Peyer's patch (tissue), 4 donors: ENCODE measurements around the gene RAB8B.

Experiments
- POLR2A ChIP-seq, 2 donors: fragments of 450-650 bp; IDR thresholded peaks; one replicate each; pipeline ENCODE4 v1.5.1; 2017; ENCODE audit warnings: antibody characterized with exemption in 2 of 2, mild to moderate bottlenecking in 2 of 2, moderate library complexity in 2 of 2
- TF ChIP-seq, protein P1 (sequence below), 6 experiments: fragments of 450-650 bp in 4 of 6; fragments of 200-600 bp in 2 of 6; sonication (generic) in 1 of 6; IDR thresholded peaks; one replicate each; pipeline ENCODE4 v1.5.1; 2017 to 2019; ENCODE audit warnings: antibody characterized with exemption in 6 of 6, mild to moderate bottlenecking in 3 of 6, moderate library complexity in 1 of 6

DNA sequence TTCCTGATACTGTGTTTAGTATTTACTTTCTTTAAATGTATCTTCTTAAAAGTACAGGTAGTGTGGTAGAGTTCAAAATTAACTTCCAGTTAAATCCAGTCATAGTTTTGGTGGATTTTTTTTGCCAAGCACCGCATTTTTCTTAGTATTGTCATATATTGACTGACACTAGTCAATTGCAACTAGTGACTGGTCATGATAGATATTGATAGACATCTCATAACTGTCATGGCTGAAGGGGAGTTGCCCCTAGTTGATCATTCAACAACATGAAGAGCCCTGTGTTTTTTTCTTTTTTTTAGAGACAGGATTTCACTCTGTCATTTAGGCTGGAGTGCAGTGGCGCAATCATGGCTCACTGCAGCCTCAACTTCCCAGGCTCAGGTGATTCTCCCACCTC is 22.1 kb downstream of the RAB8B start:
- TF ChIP-seq, protein P1, sequence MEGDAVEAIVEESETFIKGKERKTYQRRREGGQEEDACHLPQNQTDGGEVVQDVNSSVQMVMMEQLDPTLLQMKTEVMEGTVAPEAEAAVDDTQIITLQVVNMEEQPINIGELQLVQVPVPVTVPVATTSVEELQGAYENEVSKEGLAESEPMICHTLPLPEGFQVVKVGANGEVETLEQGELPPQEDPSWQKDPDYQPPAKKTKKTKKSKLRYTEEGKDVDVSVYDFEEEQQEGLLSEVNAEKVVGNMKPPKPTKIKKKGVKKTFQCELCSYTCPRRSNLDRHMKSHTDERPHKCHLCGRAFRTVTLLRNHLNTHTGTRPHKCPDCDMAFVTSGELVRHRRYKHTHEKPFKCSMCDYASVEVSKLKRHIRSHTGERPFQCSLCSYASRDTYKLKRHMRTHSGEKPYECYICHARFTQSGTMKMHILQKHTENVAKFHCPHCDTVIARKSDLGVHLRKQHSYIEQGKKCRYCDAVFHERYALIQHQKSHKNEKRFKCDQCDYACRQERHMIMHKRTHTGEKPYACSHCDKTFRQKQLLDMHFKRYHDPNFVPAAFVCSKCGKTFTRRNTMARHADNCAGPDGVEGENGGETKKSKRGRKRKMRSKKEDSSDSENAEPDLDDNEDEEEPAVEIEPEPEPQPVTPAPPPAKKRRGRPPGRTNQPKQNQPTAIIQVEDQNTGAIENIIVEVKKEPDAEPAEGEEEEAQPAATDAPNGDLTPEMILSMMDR (IDR thresholded peaks at IDR 0.05), result no peak
- no peak for TF ChIP-seq POLR2A (IDR thresholded peaks at IDR 0.05)
